Testis (tissue), 3 donors: ENCODE results near the gene EYA2. TPM values are rescaled to one million over a fixed set of nuclear protein-coding genes. Genes with fewer than 3 reads are reported as not detected.

ENCODE experiments used
- DNase-seq: peaks from one replicate; pipeline ENCODE4 v3.0.0-alpha.2; 2019
- H3K27ac ChIP-seq, 2 donors: fragments of 200-600 bp; sonication (generic); one replicate each; pipeline ENCODE4 v1.5.1; 2019
- H3K27me3 ChIP-seq: fragments of 200-600 bp; sonication (generic); one replicate; pipeline ENCODE4 v1.5.1; 2019
- H3K36me3 ChIP-seq: fragments of 200-600 bp; sonication (generic); one replicate; pipeline ENCODE4 v1.5.1; 2017; ENCODE audit warnings: low read depth; ENCODE audit errors: missing control alignments
- H3K4me1 ChIP-seq: fragments of 200-600 bp; sonication (generic); one replicate; pipeline ENCODE4 v1.5.1; 2019
- H3K4me3 ChIP-seq, 2 donors: fragments of 200-600 bp; sonication (generic); one replicate each; pipeline ENCODE4 v1.5.1; 2017 to 2019
- H3K9me3 ChIP-seq: fragments of 200-600 bp; sonication (generic); one replicate; pipeline ENCODE4 v1.5.1; 2017
- CTCF ChIP-seq, 3 experiments: fragments of 450-650 bp in 2 of 3; fragments of 200-600 bp in 1 of 3; sonication (generic) in 1 of 3; IDR thresholded peaks; one replicate each; pipeline ENCODE4 v1.5.1; 2016 to 2019; ENCODE audit warnings: antibody characterized with exemption in 3 of 3, mild to moderate bottlenecking in 2 of 3, moderate library complexity in 1 of 3
- POLR2A ChIP-seq: fragments of 450-650 bp; IDR thresholded peaks from one replicate; pipeline ENCODE4 v1.6.1; 2017; ENCODE audit warnings: antibody characterized with exemption, mild to moderate bottlenecking, moderate library complexity
- WGBS, 2 donors: methylation state at CpG; one replicate each; pipeline ENCODE4 v1.1.5; 2018; 5-methylcytosine and 5-hydroxymethylcytosine counted together
- intact Hi-C: fragments of 100-400 bp; cut with DNase I; formaldehyde crosslinking; loops from one replicate; pipeline ENCODE4 v1.15.1; 2023; ENCODE audit warnings: low total_unique reads
- polyA plus RNA-seq: library from polyadenylated mRNA; stranded (reverse); fragments of 350-450 nt; fragmentation: Illumina TruSeq; extraction: RNeasy Lipid Tissue Mini Kit (QIAGEN cat#74804); gene quantifications from one replicate; pipeline ENCODE4 v1.2.3, GENCODE V29; 2014; ENCODE audit warnings: low read depth, low replicate concordance; ENCODE audit not compliant: insufficient read depth
- total RNA-seq, 2 donors: library from RNA; depleted of rRNA; stranded (reverse); fragments of >200 nt; gene quantifications; one replicate each; pipeline ENCODE4 v1.2.3, GENCODE V29; 2016

Gene EYA2
- total and polyA plus RNA-seq, 3 donors from 2014 or later, result 14.6 to 17.2 (median 16.2) TPM

DNA sequence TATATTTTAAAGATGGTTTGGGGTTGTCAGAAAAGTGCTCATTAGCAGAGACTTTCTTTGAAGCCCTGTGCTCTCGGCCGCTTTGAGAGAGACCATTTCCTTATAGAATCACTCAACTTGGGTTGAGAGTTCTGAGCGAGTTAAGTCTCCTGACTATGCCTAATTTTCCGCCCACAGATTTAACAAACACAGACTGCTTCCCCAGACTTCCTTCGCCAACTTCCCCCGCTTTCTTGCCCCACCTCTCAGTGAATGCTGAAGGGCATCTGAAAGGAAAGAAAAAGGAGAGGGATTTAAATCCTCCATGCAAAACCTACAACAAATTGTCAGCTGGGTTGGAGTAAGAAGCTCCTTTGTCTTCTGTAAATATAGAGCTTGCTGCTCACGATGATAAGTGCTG lies 224.0 kb downstream of the EYA2 start:
- H3K36me3 ChIP-seq, result no peaks in the 10 kb centered on the region
- no peaks in the 10 kb centered on the region for H3K9me3 ChIP-seq
- H3K4me3 ChIP-seq, result no peak overlapping the region
- 61 to 63% methylated on average over 7 of the region's 7 CpGs for WGBS, 2 donors
- no peaks in the 10 kb centered on the region for H3K27me3 ChIP-seq
- peak overlapping the region; percentile 1 to 68 for H3K27ac ChIP-seq
- no peak for DNase-seq
- intact Hi-C loops, result no loop called here
- TF ChIP-seq CTCF (IDR thresholded peaks at IDR 0.05) (no peak), POLR2A (no peak)
- H3K4me1 ChIP-seq, result no peaks in the 10 kb centered on the region

- no peaks in the 10 kb centered on the region for H3K36me3 ChIP-seq
- TF ChIP-seq CTCF (IDR thresholded peaks at IDR 0.05) (no peak), POLR2A (no peak)
- H3K27ac ChIP-seq, result peak overlapping the region in 1 of 2 donors; percentile 7
- WGBS, 2 donors, result 70 to 78% methylated on average over 10 of the region's 10 CpGs
- no peaks in the 10 kb centered on the region for H3K27me3 ChIP-seq
- H3K4me3 ChIP-seq, result no peak overlapping the region
- peaks cover under 1% of the 10 kb centered on the region for H3K4me1 ChIP-seq
- no peaks in the 10 kb centered on the region for H3K9me3 ChIP-seq
- intact Hi-C loops, result no loop called here
- DNase-seq, result no peak
Measured at GRCh38 chr20:47120346-47120936, 225.8 kb downstream of the EYA2 start.

DNA sequence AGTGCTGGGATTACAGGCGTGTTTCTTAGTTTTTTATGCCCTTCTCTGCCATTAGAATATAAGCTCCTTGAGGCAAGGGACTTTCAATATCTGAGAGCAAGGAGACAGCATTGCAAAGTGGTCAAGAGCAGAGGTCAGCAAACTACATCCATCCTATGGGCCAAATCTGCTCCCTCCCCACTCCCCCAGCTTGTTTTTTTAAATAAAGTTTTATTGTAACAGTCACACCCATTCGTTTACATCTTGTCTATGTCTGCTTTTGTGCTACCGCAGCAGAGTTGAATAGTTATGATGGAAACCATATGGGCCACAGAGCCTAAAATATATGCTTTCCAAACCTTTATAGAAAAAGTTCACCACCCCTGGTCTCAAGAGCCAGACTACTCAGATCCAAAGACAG lies 227.9 kb downstream of the EYA2 start:
- intact Hi-C loops, result no loop called here
- no peak overlapping the region for H3K4me3 ChIP-seq
- H3K27ac ChIP-seq, result no peak overlapping the region
- no peaks in the 10 kb centered on the region for H3K9me3 ChIP-seq
- DNase-seq, result no peak
- no peaks in the 10 kb centered on the region for H3K36me3 ChIP-seq
- no peak for TF ChIP-seq POLR2A
- TF ChIP-seq CTCF (IDR thresholded peaks at IDR 0.05), result no peak
- 81 to 94% methylated on average over 3 of the region's 3 CpGs for WGBS, 2 donors
- no peaks in the 10 kb centered on the region for H3K27me3 ChIP-seq
- peaks cover 8% of the 10 kb centered on the region for H3K4me1 ChIP-seq

DNA sequence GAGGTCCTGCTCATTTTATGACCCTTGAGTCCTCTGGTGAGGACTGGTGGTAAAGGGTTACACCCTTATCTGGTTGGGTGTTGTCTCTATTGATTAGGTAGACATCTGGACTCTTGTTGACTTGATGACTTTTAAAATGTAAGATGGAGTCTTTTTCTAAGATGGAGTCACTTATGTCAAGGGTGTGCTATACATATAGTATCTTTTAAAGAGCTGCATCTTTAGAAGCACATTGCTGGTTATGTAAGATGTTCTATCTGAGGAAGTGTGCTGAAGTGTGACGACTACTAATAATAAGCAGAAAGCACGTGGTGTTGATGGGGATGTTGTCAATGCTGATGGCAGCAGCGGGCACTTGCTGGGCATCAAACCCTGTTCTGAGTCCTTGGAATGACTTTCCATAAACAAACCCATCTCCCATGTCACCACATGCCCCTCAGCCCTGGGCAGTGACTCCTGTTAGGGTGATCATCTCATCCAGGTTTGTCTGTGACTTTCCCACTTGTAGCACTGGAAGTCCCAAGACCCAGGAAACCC lies 229.6 kb downstream of the EYA2 start:
- H3K9me3 ChIP-seq, result no peaks in the 10 kb centered on the region
- intact Hi-C loops, result no loop called here
- H3K4me3 ChIP-seq, result no peak overlapping the region
- DNase-seq, result peak; percentile 23
- TF ChIP-seq POLR2A, result no peak
- no peak for TF ChIP-seq CTCF (IDR thresholded peaks at IDR 0.05)
- peak overlapping the region; percentile 43 to 50 for H3K27ac ChIP-seq
- 58 to 61% methylated on average over 3 of the region's 3 CpGs for WGBS, 2 donors
- peaks cover 12% of the 10 kb centered on the region for H3K4me1 ChIP-seq
- H3K27me3 ChIP-seq, result no peaks in the 10 kb centered on the region
- no peaks in the 10 kb centered on the region for H3K36me3 ChIP-seq

DNA sequence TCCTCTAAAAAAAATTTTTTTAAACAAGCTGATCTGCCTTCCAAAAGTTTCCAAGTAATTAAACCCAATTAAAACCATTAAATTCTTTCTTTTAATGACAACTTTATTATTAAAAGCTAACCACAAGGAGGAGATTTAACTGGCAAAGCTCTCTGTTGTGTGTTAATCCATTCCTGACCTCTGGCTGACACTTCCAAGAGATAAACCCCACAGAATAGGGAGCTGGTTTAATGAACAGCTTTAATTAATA lies 230.8 kb downstream of the EYA2 start:
- no peak for DNase-seq
- TF ChIP-seq POLR2A (no peak), CTCF (IDR thresholded peaks at IDR 0.05) (no peak)
- intact Hi-C loops, result no loop called here

More for the DNA sequence above, 230.8 kb downstream of the EYA2 start:
- Histone ChIP-seq H3K9me3 (no peaks in the 10 kb centered on the region), H3K27me3 (no peaks in the 10 kb centered on the region), H3K4me1 (peaks cover 12% of the 10 kb centered on the region), H3K4me3 (no peak overlapping the region), H3K36me3 (no peaks in the 10 kb centered on the region), H3K27ac (peak overlapping the region in 1 of 2 donors; percentile 47)
